ENCODE data around the gene SEC11A.

- no peak for TF ChIP-seq EZH2 (IDR thresholded peaks at IDR 0.05)
- no peak for TF ChIP-seq POLR2AphosphoS5 (IDR thresholded peaks at IDR 0.05; ENCODE audit: borderline replicate concordance, low read depth, low read length)
These were observed 40.0 kb upstream of the SEC11A start for GRCh38 chr15:84755736-84756527.
